GM21528 (cell line): ENCODE results near the gene ZNF267.
"Not testable (repeated sequence)": the region's sequence is repeated elsewhere in the genome, so short reads cannot be mapped to it uniquely, and the experiment has no call there.

Experiments
- ATAC-seq: cut with Tn5 transposase; IDR thresholded peaks from one replicate; pipeline ENCODE4 v1.9.1; 2021; ENCODE audit warnings: mild to moderate bottlenecking, moderate library complexity; ENCODE audit not compliant: unreplicated experiment, low FRiP score

Gene ZNF267

GRCh38 chr16:31873556-31874365, at the start of gene ZNF267:
Gene ZNF267 (plus strand): TSS chr16:31873807. CDS start chr16:31873967, 160 bp downstream.
- ATAC-seq = peak; percentile 51

- no peak for ATAC-seq
Measured at GRCh38 chr16:31833047-31833446, 40.6 kb upstream of the ZNF267 start.

GRCh38 chr16:31836396-31836795, 37.2 kb upstream of the ZNF267 start:
- ATAC-seq = not testable (repeated sequence)

GRCh38 chr16:31842864-31843263, 30.7 kb upstream of the ZNF267 start:
- ATAC-seq = no peak

GRCh38 chr16:31848572-31848971, 25.0 kb upstream of the ZNF267 start:
- ATAC-seq = not testable (repeated sequence)

GRCh38 chr16:31853291-31853690, 20.3 kb upstream of the ZNF267 start:
- no peak for ATAC-seq

GRCh38 chr16:31860508-31860907, 13.1 kb upstream of the ZNF267 start:
- ATAC-seq = no peak

GRCh38 chr16:31861455-31861854, 12.2 kb upstream of the ZNF267 start:
- ATAC-seq = no peak

GRCh38 chr16:31862761-31863160, 10.8 kb upstream of the ZNF267 start:
- ATAC-seq = no peak

GRCh38 chr16:31868164-31868563, 5.4 kb upstream of the ZNF267 start:
- ATAC-seq = no peak

GRCh38 chr16:31868691-31869167, 4.9 kb upstream of the ZNF267 start:
- ATAC-seq = peak; percentile 43

- no peak for ATAC-seq
Measured at GRCh38 chr16:31869511-31870201, 4.0 kb upstream of the ZNF267 start.

- no peak for ATAC-seq
Measured at GRCh38 chr16:31870809-31871208, 2.8 kb upstream of the ZNF267 start.

GRCh38 chr16:31871510-31871909, 2.1 kb upstream of the ZNF267 start:
- no peak for ATAC-seq

- no peak for ATAC-seq
Measured at GRCh38 chr16:31872201-31872600, 1.4 kb upstream of the ZNF267 start.

- peak; percentile 37 for ATAC-seq
Measured at GRCh38 chr16:31874366-31875111, 932 bp downstream of the ZNF267 start.

GRCh38 chr16:31875112-31875803, 1.7 kb downstream of the ZNF267 start:
- no peak for ATAC-seq

GRCh38 chr16:31875928-31876547, 2.4 kb downstream of the ZNF267 start:
- no peak for ATAC-seq

- peak; percentile 46 for ATAC-seq
Measured at GRCh38 chr16:31876951-31877828, 3.6 kb downstream of the ZNF267 start.
